Choroid plexus epithelial cell (primary cell): ENCODE data around the gene TACR1.

ENCODE experiments used
- DNase-seq: peaks from one replicate; pipeline ENCODE4 v3.0.0-alpha.2; 2010; ENCODE audit warnings: low read depth
- H3K4me3 ChIP-seq: 2 replicates; pipeline ENCODE4 v1.5.1; 2011; ENCODE audit warnings: low read depth, mild to moderate bottlenecking, control low read depth, low read length, moderate library complexity
- CTCF ChIP-seq: conservative IDR thresholded peaks from 2 replicates; pipeline ENCODE4 v1.5.1; 2011; ENCODE audit warnings: low read depth, mild to moderate bottlenecking, control low read depth, inconsistent platforms, low read length, moderate library complexity

The TACR1 gene

GRCh38 chr2:75142081-75142480 is 57.2 kb downstream of the TACR1 start:
- DNase-seq = no peak
- no peak for TF ChIP-seq CTCF

GRCh38 chr2:75140288-75140687 is 59.0 kb downstream of the TACR1 start:
- no peak for TF ChIP-seq CTCF
- no peak overlapping the region for H3K4me3 ChIP-seq
- DNase-seq = no peak

More at GRCh38 chr2:75142081-75142480, 57.2 kb downstream of the TACR1 start:
- H3K4me3 ChIP-seq = no peak overlapping the region

GRCh38 chr2:75139171-75139570 is 60.1 kb downstream of the TACR1 start:
- no peak for TF ChIP-seq CTCF
- H3K4me3 ChIP-seq = no peak overlapping the region
- no peak for DNase-seq

- no peak for DNase-seq
- H3K4me3 ChIP-seq = no peak overlapping the region
- TF ChIP-seq CTCF = no peak
Measured at GRCh38 chr2:75138528-75138927, 60.8 kb downstream of the TACR1 start.

- no peak overlapping the region for H3K4me3 ChIP-seq
- TF ChIP-seq CTCF = no peak
- no peak for DNase-seq
Measured at GRCh38 chr2:75135776-75136400, 63.4 kb downstream of the TACR1 start.

- H3K4me3 ChIP-seq = no peak overlapping the region
- DNase-seq = no peak
- no peak for TF ChIP-seq CTCF
Measured at GRCh38 chr2:75134860-75135259, 64.5 kb downstream of the TACR1 start.
